Amygdala (tissue), 56 donors: ENCODE measurements around the gene CDK7.
"Not testable (repeated sequence)": the region's sequence is repeated elsewhere in the genome, so short reads cannot be mapped to it uniquely, and the experiment has no call there.

ENCODE experiments used
- DNase-seq, 56 donors: peaks; one replicate each; lab custom pipeline; 2025; lab: John Stamatoyannopoulos, UW

The CDK7 gene

DNA sequence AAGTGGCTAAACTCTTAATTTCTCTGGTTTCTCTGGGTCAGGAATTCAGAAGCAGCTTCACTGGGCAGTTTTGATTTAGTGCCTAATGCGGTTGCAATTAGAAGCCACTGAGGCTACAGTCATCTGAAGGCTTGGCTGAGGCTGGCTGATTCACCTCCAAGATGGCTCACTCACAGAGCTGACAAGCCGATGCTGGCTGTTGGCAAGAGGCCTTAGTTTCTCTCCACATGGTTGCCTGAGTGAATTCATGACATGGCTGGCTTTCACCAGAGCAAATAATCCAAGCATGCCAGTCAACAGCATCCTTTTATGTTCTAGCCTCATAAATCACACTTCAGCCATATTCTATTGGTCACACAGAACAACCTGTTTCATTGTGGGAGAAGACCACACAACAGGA is 2.8 kb upstream of the CDK7 start:
- peak in 21 of 56 donors; percentile 0 to 44 (median 6) for DNase-seq

DNA sequence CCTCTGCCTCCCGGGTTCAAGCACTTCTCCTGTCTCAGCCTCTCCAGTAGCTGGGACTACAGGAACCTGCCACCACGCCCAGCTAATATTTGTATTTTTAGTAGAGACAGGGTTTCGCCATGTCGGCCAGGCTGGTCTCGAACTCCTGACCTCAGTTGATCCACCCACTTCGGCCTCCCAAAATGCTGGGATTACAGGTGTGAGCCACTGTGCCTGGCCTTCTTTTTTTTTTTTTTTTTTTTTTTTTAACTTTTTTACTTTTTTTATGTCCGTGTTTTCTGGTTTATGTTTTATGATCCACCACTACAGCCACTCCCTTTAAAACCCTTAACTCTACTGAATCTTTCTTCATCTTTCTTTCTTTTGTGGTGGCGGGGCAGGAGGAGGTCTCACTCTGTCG is 2.0 kb downstream of the CDK7 start:
- DNase-seq = not testable (repeated sequence)

DNA sequence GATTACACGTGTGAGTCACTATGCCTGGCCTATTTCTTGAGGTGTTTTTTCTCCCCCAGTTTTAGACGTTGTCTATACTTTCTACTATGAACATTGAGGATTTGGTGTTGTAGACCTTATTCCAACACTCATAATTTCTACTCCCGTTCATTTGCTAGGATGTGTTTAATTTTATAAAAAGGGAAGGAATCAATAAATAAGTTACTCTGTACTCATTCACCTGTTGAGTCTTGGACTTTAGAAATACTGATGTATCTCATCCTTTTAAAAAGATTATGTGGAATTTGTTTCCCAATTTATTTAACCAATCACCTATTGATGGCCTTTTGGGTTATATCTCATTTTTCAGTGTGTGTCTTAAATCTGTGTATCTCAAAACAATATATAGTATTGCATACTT is 3.2 kb downstream of the CDK7 start:
- no peak for DNase-seq

DNA sequence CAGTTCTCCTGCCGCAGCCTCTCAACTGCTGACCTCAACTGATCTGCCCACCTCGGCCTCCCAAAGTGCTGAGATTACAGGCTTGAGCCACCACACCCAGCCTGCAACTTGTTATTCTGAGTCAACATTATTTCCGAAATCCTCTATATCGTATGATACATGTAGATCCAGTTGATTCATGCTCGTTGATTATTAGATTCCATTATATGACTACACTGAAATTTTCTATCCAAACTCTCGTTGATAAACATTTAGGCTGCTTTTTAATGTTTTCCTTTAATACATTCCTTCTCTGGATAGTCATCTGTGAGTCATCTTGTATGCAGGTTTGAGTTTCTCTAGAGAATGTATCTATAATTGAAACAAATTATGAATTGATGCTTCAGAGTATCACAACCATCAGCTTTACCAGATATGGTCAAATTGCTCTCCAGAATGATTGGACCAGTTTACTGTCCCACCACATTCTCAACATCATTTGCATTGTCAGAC is 4.1 kb downstream of the CDK7 start:
- DNase-seq = no peak

DNA sequence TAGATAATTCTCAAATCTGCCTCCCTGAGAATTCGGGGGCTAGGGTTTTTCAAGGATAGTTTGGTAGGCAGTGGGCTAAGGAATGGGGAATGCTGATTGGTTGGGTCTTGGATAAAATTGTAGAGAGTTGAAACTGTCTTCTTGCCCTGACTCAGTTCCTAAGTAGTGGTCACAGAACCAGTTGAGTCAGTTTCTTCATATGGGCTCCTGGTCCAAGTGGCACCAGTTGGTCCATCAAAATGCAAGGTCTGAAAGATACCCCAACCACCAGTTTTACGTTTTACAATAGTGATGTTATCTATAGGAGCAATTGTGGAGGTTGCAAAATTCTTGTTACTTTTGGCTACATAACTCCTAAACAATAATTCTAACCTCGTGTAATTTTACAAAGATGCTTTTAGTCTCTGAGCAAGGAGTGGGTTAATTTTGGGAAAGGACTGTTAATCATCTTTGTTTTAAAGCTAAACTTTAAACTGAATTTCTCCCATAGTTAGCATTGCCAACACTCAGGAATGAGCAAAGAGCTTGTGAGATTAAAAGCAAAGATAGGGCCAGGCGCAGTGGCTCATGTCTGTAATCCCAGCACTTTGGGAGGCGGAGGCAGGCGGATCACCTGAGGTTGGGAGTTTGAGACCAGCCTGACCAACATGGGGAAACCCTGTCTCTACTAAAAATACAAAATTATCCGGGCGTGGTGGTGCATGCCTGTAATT is 7.7 kb downstream of the CDK7 start:
- no peak for DNase-seq

DNA sequence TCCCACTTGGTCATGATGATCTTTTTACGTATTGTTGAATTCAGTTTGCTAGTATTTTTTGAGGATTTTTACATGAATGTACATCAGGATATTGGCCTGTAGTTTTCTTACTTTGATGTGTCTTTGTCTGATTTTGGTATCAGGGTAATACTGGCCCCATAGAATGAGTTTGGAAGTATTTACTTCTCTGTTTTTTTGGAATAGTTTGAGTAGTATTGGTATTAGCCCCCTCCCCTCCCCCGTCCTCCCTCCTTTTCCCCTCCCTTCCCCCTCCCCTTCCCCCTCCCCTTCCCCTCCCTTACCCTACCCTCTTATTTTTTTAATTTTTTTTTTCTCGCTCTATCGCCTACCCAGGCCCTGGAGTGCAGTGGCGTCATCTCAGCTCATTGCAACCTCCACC is 10.3 kb downstream of the CDK7 start:
- DNase-seq = no peak

DNA sequence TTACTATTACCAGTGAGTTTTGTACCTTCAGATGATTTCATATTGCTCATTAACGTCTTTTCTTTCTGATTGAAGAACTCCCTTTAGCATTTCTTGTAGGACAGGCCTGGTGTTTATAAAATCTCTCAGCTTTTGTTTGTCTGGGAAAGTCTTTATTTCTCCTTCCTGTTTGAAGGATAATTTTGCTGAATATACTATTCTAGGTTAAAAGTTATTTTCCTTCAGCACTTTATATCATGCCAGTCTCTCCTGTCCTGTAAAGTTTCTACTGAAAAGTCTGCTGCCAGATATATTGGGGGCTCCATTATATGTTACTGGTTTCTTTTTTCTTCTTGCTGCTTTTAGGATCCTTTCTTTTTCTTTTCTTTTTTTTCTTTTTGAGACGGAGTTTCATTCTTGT is 13.3 kb downstream of the CDK7 start:
- DNase-seq = no peak

DNA sequence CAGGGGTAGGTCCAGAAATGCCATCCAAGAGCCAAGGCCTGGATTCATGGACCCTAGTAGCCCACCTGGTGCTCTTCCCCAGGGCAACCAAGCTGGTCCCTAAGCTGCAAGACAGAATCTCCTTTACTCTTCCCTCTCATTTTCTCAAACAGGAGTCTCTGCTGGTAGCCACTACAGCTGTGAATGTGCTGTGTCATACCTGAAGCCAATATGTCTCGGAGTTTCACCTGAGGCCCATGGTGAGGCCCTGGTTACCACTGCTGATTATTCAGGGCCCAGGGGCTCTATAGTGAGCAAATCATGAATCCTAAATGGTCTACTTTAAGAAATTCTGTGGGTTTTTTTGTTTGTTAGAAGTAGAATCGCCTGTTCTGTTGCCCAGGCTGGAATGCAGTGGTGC is 15.9 kb downstream of the CDK7 start:
- no peak for DNase-seq

DNA sequence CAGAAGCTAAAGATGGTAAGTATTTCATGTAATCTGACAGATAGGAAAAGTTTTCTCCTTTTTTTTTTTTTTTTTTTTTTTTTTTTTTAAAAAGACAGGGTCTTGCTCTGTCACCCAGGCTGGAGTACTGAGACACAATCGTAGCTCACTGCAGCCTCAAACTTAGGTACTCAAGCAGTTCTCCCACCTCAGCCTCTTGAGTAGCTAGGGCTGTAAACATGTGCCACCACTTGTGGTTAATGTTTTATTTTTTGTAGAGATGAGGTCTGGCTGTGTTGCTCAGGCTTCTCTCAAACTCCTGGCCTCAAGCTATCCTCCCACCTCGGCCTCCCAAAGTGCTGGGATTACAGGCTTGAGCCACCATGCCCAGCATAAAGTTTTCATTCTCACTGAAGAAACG is 17.8 kb downstream of the CDK7 start:
- DNase-seq = no peak

DNA sequence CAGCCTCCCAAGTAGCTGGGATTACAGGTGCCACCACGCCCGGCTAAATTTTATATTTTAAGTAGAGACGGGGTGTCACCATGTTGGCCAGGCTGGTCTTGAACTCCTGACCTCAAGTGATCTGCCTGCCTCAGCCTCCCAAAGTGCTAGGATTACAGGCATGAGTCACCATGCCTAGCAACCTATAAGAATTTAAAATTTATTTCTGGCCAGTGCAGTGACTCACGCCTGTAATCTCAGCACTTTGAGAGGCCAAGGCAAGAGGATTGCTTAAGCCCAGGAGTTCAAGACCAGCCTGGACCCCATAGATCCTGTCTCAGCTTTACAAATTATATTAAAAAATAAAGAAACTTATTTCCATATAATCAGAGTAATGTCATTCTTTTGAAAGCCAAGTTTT is 21.3 kb downstream of the CDK7 start:
- DNase-seq = not testable (repeated sequence)

DNA sequence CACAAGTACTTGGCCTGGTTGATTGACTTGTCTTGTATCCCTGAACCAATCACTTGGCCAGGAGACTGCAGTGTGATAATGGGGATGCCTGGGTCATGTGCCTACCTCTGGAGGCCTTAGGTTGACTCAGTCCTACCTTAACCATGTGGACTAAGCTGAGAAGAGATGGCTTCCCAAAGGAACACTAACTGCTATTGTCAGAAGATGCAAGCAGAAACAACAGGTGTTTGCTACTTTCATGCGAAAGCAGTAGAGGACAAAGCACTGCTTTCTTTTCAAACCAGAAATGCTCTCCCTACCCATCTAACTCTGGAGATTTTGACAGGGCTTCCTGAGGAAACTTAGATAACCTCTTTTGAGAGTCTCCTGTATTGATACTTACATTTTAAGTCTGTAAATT is 22.9 kb downstream of the CDK7 start:
- no peak for DNase-seq

DNA sequence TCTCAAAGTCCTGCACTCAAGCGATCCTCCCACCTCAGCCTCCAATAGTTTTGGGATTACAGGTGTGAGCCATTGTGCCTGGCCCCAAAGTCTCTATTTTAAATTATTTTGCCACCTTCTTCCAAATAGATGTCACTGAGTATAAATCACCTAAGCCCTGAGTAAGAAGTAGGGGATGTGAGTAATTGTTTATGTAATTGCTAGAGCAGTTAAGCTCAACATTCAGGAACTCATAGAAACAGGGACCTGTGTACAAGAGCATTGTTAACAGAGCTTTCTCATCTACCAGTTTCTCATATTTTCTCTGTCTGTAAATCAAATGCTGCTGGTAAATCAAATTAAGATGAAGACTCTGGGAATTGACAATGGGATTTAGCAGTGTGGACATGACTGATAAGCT is 26.3 kb downstream of the CDK7 start:
- DNase-seq = no peak

DNA sequence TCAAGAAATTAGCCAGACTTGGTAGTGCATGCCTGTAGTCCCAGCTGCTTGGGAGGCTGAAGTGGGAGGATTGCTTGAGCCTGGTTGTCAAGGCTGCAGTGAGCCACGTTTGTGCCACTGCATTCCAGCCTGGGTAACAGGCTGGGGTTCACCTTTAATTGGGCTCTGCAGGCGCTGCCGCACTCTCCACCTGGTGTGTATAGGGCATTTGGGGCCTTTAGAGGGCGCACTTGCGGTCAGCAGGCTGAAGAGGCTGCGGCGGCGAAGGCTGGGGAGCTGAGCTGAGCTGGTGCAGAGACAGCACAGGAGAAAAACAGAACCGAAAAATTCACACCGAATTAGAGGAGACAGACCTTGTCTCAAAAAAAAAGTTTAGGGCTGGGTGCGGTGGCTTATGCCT is 31.2 kb downstream of the CDK7 start:
- no peak for DNase-seq

DNA sequence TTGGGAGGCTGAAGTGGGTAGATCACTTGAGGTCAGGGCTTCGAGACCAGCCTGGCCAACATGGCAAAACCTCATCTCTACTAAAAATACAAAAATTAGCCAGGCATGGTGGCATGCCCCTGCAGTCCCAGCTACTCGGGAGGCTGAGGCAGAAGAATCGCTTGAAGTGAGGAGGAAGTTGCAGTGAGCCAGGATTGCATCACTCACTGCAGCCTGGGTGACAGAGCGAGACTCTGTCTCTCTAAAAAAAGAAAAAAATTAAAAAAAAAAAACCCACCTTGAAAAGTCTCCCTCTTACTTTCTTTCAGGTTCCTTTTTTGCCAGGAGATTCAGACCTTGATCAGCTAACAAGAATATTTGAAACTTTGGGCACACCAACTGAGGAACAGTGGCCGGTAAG is 34.2 kb downstream of the CDK7 start:
- DNase-seq = no peak

DNA sequence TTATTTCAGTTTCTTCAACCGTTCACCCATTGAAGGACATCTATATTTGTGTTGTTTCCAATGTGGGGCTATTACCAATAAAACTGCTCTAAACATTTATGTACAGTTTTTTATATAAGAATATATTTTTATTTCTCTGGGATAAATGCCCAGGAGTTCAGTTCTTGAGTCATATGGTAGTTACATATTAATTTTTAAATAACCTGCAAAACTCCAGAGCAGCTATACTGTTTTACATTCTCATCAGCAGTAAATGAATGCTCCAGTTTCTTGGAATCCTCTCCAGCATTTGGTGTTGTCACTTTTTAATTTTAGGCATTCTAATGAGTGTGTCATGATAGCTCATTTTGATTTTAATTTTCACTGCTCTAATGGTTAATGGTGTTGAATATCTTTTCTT is 36.2 kb downstream of the CDK7 start:
- no peak for DNase-seq

DNA sequence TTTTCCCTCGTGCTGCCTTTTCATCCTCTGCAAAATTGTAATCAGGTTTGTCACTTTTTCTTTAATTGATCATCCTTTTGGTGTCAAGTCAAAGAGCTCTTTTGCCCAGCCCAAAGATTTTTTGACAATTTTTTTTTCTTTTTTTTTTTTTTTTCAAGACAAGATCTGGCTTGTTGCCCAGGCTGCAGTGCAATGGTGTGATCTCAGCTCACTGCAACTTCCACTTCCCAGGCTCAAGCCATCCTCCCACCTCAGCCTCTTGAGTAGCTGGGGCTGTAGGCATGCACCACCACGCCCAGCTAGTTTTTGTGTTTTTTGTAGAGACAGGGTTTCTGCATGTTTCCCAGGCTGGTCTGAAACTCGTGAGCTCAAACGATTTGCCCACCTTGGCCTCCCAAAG is 36.7 kb downstream of the CDK7 start:
- peak in 4 of 56 donors; percentile 0 to 4 (median 2) for DNase-seq

DNA sequence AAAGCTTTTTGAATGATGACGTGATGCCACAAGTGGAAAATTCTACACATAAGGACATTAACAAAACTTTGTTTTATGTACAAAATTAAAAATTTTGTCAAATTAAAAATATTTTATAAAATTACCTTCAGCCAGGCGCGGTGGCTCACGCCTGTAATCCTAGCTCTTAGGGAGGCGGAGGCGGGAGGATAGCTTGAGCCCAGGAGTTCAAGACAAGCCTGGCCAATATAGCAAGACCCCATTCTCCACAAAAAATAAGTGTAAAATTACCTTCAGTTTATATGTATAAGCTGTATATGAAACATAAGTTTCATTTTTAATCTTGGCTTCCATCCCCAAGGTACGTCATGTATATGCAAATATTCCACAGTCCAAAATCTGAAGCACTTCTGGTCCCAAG is 40.9 kb downstream of the CDK7 start:
- DNase-seq = no peak

DNA sequence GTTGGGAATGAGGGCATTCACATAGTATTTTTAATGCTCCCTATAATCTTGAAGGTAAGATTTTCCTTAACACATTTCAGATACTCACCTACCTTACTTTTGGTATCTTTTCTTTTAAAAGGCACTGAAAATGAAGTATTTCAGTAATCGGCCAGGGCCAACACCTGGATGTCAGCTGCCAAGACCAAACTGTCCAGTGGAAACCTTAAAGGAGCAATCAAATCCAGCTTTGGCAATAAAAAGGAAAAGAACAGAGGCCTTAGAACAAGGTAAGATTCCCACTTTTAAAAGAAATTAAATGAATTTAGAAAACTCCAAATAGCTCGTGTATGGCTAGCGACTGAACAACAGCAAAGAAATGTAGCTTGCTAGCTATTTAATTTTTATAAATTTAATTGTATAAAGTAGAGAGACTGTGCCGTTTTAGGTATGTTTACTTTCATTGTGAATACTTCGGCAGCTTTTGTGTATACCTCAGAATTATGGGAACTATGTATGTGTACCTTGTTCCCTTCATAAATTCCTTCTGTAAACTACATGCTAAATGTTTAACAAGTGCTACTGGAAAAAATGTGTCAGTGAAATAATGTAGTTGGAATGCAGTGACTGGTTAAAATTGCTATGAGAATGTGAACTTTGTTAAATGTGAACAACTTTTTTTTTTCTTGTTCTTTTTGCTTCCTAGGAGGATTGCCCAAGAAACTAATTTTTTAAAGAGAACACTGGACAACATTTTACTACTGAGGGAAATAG is 41.9 kb downstream of the CDK7 start:
- no peak for DNase-seq

DNA sequence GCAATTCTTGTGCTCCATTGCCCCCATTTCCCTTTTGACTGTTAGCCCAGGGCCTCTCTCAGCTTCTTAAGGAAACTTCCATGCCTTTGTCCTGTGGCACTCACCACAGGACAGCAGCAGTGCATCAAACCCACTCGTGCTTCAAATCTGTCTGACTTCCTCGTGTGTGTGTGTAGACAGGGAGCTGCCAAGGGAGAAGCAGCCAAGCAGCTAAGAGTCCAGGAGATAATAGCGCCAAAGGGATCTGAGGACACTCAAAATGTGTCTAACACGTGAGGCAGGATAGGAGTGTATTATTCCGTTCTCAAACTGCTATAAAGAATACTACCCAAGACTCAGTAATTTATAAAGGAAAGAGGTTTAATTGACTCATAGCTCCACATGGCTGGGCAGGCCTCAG is 44.8 kb downstream of the CDK7 start:
- no peak for DNase-seq

DNA sequence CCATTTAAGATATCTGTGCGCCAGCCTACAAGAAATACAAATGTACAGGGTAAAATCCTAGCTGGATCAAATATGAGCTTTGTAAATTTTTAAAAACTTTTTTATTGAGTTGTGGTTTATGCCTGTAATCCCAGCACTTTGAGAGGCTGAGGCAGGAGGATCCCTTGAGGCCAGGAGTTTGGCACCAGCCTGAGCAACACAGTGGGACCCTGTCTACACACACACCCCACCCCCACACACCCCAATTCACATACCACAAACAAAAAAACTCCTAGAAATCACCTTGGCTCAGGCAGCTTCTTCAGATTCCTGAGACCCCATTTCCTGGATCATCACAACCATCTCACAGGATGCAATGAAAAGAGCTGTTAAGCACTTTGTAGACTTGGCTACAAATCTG is 46.4 kb downstream of the CDK7 start:
- no peak for DNase-seq

DNA sequence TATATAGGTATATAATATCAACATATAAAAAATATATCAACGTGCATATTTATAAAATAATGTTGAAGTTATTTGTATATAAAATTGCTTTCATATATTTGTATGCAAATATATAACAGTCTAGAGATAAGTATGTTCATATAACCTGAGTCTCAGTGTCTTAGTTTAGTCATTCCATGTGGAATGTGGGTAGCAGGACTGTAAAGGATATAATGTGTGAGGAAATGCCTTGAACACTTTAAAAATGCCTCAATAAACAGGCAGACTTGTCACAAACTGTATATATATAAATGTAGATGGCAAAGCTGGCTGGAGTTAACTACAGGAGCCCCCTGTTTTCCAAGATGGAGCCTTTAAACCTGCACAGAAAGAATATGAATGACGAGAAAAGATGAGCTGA is 49.5 kb downstream of the CDK7 start:
- DNase-seq = no peak

DNA sequence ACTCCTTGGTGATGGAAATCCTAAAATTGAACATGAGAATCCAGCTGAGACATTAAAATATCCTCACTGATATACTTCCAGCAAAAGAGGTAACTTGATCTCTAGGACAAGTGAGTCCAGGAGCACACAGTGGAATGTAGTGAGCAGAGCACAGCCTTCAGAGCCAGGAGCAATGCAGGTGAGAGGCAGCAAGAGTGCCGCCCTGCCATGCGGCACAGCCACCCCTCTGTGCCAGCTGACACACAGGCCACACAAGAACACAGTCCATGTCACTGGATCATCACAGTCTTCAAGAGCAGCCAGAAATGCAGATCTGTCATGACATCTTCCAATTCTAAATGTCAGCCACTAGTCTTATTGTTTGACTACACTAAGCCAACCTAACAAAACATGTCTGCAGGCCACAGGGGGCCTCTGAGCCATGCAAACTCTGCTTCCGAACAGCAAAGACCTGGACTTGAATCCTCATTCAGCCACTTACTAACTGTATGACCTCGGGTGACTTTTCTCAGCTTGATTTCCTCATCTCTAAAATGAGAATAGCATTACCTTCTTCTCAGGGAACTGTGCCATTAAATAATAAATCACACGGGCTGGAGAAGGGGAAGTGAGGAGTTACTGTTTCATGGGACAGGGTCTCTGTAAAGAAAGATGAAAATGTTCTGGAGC is 50.9 kb downstream of the CDK7 start:
- no peak for DNase-seq
